Measurements from ENCODE around the gene B4GALT7. TPM values are rescaled to one million over a fixed set of nuclear protein-coding genes. Genes with fewer than 3 reads are reported as not detected.
"Not testable (repeated sequence)": the region's sequence is repeated elsewhere in the genome, so short reads cannot be mapped to it uniquely, and the experiment has no call there.

B4GALT7 gene
- polyA plus RNA-seq, 6 donors from 2014 or later: 22.7 to 29.6 (median 27.5) TPM

DNA sequence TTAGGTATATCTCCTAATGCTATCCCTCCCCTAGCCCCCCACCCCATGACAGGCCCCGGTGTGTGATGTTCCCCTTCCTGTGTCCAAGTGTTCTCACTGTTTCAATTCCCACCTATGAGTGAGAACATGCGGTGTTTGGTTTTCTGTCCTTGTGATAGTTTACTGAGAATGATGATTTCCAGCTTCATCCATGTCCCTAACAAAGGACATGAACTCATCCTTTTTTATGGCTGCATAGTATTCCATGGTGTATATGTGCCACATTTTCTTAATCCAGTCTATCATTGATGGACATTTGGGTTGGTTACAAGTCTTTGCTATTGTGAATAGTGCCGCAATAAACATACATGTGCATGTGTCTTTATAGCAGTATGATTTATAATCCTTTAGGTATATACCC, 35.0 kb downstream of the B4GALT7 start:
- H3K4me3 Mint-ChIP-seq: not testable (repeated sequence)

DNA sequence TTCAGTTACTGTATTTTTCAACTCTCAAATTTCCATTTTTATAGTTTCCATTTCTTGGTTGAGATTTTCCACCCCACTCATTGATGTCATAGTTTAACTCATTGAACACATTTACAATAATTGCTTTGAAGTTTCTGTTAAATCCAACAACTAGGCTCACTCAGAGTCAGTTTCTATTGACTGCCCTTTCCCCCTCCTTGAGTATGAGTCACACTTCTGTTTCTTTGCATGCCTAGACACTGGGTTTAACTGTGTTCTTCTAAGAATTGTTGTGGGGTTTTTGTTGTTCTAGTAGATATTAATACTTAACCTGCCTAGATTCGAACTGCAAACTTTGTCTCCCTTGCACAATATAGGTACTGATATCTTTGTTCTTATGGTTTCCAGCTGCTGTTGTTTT, 45.5 kb downstream of the B4GALT7 start:
- not testable (repeated sequence) for H3K36me3 Mint-ChIP-seq; H3K4me1 Mint-ChIP-seq; H3K27me3 Mint-ChIP-seq; ATAC-seq (ENCODE audit: low read depth in 2 of 2); DNase-seq; H3K4me3 Mint-ChIP-seq; H3K9me3 Mint-ChIP-seq; H3K27ac Mint-ChIP-seq

More for the DNA sequence above, 35.0 kb downstream of the B4GALT7 start:
- not testable (repeated sequence) for H3K27me3 Mint-ChIP-seq; H3K9me3 Mint-ChIP-seq; H3K36me3 Mint-ChIP-seq; DNase-seq; H3K27ac Mint-ChIP-seq; ATAC-seq (ENCODE audit: low read depth in 2 of 2)
- H3K4me1 Mint-ChIP-seq: peaks cover 0 to 12% (median 0%) of the 10 kb centered on the region in 3 donors

DNA sequence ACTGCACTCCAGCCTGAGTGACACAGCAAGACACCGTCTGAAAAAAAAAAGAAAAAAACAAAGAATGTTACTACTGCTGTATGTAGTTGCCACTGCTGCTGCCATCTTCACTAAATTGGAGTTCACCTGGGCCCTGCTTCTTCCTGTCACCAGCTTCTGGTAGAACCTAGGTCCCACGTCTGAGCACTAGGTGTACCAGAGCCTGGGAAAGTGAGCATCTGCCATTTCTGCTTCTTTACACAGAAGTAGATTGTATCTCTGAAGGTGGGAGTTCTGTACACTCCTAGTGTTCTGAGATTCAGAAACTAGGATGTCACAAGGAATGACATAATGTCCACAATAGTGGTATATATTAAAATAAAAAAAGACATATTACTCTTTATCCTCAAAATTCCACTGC, 51.3 kb downstream of the B4GALT7 start:
- not testable (repeated sequence) for H3K9me3 Mint-ChIP-seq; DNase-seq; H3K27me3 Mint-ChIP-seq; H3K4me1 Mint-ChIP-seq; ATAC-seq (ENCODE audit: low read depth in 2 of 2); H3K27ac Mint-ChIP-seq; H3K4me3 Mint-ChIP-seq; H3K36me3 Mint-ChIP-seq

DNA sequence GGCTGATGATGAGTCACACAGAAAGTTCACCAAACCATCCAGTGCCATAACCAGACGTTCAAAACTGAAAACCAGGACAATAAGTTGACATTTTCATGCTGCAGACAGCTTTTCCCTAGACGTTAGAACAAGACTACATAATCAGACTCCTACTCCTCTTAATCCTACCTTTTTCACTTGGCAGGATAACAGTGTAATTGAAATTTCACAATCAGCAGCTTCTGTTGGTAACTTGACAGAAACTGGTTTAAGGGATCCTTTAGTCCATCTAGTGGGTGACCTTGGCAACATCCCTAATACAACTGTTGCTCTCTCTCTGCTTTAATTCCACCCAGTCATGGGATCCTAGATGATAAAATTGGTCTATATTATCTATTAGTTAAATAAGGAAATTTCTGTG, 57.9 kb downstream of the B4GALT7 start:
- not testable (repeated sequence) for H3K27ac Mint-ChIP-seq; DNase-seq; H3K36me3 Mint-ChIP-seq; H3K4me3 Mint-ChIP-seq; H3K27me3 Mint-ChIP-seq; ATAC-seq (ENCODE audit: low read depth in 2 of 2); H3K9me3 Mint-ChIP-seq
- peaks cover 14 to 38% (median 20%) of the 10 kb centered on the region in 3 donors for H3K4me1 Mint-ChIP-seq

DNA sequence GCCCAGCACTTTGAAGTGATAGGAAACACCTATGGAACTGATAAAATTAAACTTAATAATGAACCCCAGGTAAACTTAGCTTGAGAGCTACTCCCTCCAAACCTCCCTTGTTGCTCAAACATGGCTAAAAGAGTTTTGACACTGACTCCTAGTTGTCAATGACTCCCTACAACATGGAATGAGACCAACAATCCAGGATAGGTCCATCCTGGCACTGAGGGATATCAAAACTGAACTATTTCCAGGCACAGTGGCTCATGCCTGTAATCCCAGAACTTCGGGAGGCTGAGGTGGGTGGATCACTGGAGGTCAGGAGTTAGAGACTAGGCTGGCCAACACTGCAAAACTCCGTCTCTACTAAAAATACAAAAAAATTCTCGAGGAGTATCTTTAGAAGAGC, 58.6 kb downstream of the B4GALT7 start:
- not testable (repeated sequence) for H3K36me3 Mint-ChIP-seq; H3K27me3 Mint-ChIP-seq; H3K9me3 Mint-ChIP-seq; H3K27ac Mint-ChIP-seq; ATAC-seq (ENCODE audit: low read depth in 2 of 2); DNase-seq; H3K4me3 Mint-ChIP-seq
- peaks cover 14 to 40% (median 20%) of the 10 kb centered on the region in 3 donors for H3K4me1 Mint-ChIP-seq

Other genes starting within 250 kb of the B4GALT7 start
- gene LMAN2, start 248.5 kb upstream of the B4GALT7 start, polyA plus RNA-seq (ENCODE audit: low read depth in 6 of 6): 100 to 1,000 TPM; 182 to 243 (median 191) TPM
- gene RGS14, start 242.2 kb upstream of the B4GALT7 start, polyA plus RNA-seq (ENCODE audit: low read depth in 6 of 6): 10 to 100 TPM; 16.6 to 41.1 (median 23.2) TPM
- gene SLC34A1, start 215.7 kb upstream of the B4GALT7 start, polyA plus RNA-seq (ENCODE audit: low read depth in 6 of 6): not detected
- gene PFN3, start 199.5 kb upstream of the B4GALT7 start, polyA plus RNA-seq (ENCODE audit: low read depth in 6 of 6): not detected
- 1 to 10 TPM in 1 of 6 donors, under 1 TPM in 2, not detected in 3; 0.56 to 1.4 (median 0.57) TPM for gene F12, start 190.6 kb upstream of the B4GALT7 start, polyA plus RNA-seq (ENCODE audit: low read depth in 6 of 6)
- gene GRK6, start 173.5 kb upstream of the B4GALT7 start, polyA plus RNA-seq (ENCODE audit: low read depth in 6 of 6): 100 to 1,000 TPM in 2 of 6 donors, 10 to 100 TPM in 4; 66.5 to 178 (median 98.1) TPM
- 10 to 100 TPM; 16.2 to 39.5 (median 25.7) TPM for gene PRR7, start 153.3 kb upstream of the B4GALT7 start, polyA plus RNA-seq (ENCODE audit: low read depth in 6 of 6)
- 1 to 10 TPM in 1 of 6 donors, under 1 TPM in 3, not detected in 2; 0.31 to 1.9 (median 0.65) TPM for gene DBN1, start 126.5 kb upstream of the B4GALT7 start, polyA plus RNA-seq (ENCODE audit: low read depth in 6 of 6)
- gene PDLIM7, start 102.5 kb upstream of the B4GALT7 start, polyA plus RNA-seq (ENCODE audit: low read depth in 6 of 6): 1 to 10 TPM; 1.5 to 6.0 (median 3.9) TPM
- gene DOK3, start 90.3 kb upstream of the B4GALT7 start, polyA plus RNA-seq (ENCODE audit: low read depth in 6 of 6): 10 to 100 TPM; 12.7 to 47.7 (median 38.1) TPM
- 10 to 100 TPM; 25.8 to 72.8 (median 43.0) TPM for gene DDX41, start 83.2 kb upstream of the B4GALT7 start, polyA plus RNA-seq (ENCODE audit: low read depth in 6 of 6)
- gene FAM193B, start 45.6 kb upstream of the B4GALT7 start, polyA plus RNA-seq (ENCODE audit: low read depth in 6 of 6): 1 to 10 TPM; 2.9 to 6.8 (median 4.6) TPM
- gene TMED9, start 7.9 kb upstream of the B4GALT7 start, polyA plus RNA-seq (ENCODE audit: low read depth in 6 of 6): 100 to 1,000 TPM in 3 of 6 donors, 10 to 100 TPM in 3; 86.8 to 108 (median 99.4) TPM
- under 1 TPM in 2 of 6 donors, not detected in 4; 0.25 to 0.35 TPM for gene FAM153A, start 182.8 kb downstream of the B4GALT7 start, polyA plus RNA-seq (ENCODE audit: low read depth in 6 of 6)